GM12801 (cell line): ENCODE data around the gene CEACAM19.

Source experiments
- CTCF ChIP-seq: IDR thresholded peaks from one replicate; pipeline ENCODE4 v1.5.1; 2011; ENCODE audit warnings: control low read depth; ENCODE audit not compliant: insufficient read length; ENCODE audit errors: extremely low read depth

Gene CEACAM19

DNA sequence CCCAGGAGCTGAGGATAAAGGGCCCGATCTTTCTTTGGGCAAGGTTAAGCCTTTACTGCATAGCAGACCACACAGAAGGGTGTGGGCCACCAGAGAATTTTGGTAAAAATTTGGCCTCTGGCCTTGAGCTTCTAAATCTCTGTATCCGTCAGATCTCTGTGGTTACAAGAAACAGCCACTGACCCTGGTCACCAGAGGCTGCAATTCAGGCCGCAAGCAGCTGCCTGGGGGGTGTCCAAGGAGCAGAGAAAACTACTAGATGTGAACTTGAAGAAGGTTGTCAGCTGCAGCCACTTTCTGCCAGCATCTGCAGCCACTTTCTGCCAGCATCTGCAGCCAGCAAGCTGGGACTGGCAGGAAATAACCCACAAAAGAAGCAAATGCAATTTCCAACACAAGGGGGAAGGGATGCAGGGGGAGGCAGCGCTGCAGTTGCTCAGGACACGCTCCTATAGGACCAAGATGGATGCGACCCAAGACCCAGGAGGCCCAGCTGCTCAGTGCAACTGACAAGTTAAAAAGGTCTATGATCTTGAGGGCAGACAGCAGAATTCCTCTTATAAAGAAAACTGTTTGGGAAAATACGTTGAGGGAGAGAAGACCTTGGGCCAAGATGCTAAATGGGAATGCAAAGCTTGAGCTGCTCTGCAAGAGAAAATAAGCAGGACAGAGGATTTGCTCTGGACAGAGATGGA, 8.4 kb upstream of the CEACAM19 start:
- no peak for TF ChIP-seq CTCF

DNA sequence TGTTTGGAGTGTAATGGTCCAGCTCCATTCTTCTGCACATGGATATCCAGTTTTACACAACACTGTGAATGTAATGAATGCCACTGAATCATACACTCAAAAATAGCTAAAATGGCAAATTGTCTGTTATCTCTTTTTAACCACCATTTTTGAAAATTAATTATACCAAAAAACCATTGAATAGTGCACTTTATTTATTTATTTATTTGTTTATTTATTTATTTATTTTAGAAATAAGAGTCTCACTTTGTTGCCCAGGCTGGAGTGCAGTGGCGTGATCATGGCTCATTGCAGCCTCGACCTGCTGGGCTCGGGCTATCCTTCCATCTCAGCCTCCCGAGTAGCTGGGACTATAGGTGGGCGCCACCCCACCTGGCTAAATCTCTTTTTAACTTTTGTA, 7.3 kb upstream of the CEACAM19 start:
- TF ChIP-seq CTCF = no peak

GRCh38 chr19:44664976-44665375, 6.3 kb upstream of the CEACAM19 start:
- TF ChIP-seq CTCF = no peak

DNA sequence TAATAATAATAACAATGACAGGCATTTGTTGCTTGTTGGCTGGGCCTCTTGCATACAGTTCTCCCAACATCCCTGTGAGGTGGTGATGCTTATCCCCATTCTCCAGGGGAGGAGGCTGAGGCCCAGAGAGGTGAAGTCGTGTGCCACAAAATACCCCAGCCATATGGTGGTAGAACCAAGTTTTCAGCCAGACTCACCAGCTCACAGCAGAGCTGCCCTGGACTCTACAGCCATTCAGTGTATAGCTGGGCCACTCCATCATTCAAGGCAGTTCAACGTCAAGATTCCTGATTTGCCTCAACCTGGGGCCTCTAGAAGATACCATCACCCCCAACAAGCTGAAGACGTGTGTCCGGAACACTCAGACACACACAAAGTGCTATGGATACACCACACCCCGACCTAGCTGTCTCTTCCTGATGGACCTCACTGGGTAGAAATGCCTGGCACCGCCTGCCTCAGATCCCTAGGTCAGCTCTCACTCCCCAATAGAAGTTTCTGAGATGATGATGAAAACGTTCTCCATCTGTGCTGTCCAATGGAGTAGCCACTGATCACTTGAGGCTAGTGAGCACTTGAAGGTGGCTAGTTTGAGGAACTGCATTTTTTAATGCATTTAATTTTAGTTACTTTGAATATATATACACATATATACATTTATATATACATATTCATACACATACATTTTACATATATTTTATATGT, 4.3 kb upstream of the CEACAM19 start:
- TF ChIP-seq CTCF = no peak

GRCh38 chr19:44668985-44669764, 2.1 kb upstream of the CEACAM19 start:
- TF ChIP-seq CTCF = no peak

GRCh38 chr19:44672226-44672625, 944 bp downstream of the CEACAM19 start:
- TF ChIP-seq CTCF = no peak

DNA sequence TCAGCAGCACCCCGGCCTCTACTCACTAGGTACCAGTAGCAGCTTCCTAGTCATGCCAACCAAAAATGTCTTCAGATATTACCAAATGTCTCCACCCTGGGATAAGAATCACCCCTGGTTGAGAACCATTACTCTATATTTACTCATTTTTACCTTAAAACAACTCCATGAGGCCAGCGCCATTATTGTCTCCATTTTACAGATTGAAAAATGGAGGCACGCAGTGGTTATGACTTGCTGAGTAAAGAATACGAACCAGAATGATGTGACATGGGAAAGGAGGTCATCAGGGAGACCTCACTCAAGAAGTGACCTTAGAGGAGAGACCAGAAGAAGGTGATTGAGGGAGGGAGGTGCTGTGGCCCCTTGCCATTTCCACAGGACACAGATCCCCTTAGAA, 2.2 kb downstream of the CEACAM19 start:
- no peak for TF ChIP-seq CTCF
